GM10248 (cell line): ENCODE results near the gene MYO5B.

ENCODE experiments used
- CTCF ChIA-PET: fragments of 300-600 bp; sonication (Branson Sonifier 250); formaldehyde crosslinking; extraction: SDS; loops from one replicate; lab custom pipeline; 2021; ENCODE audit warnings: antibody characterized with exemption; lab: Yijun Ruan, JAX
- POLR2A ChIA-PET: fragments of 350-650 bp; sonication (Branson Sonifier 250); formaldehyde crosslinking; extraction: SDS; loops from one replicate; lab custom pipeline; 2020; ENCODE audit warnings: antibody characterized with exemption; lab: Yijun Ruan, JAX
- DNase-seq: peaks from one replicate; pipeline ENCODE4 v3.0.0; 2012; ENCODE audit errors: extremely low spot score
- TF ChIP-seq, protein P1 (sequence below): IDR thresholded peaks from 2 replicates; pipeline ENCODE4 v1.5.1; 2012; ENCODE audit warnings: mild to moderate bottlenecking, low read depth; ENCODE audit errors: extremely low read depth, missing control alignments, control extremely low read depth

The MYO5B gene

GRCh38 chr18:50131591-50131990, 63.4 kb downstream of the MYO5B start:
- ChIA-PET CTCF (interaction anchor here (1.2 to 1.6 kb wide), 4 partner anchors 10 to 63 kb away, joined by 3 to 6 read pairs (median 4); partner anchors contain the start of gene MYO5B), POLR2A (no interaction called here)
- peak; percentile 29 for DNase-seq
- TF ChIP-seq, protein P1, sequence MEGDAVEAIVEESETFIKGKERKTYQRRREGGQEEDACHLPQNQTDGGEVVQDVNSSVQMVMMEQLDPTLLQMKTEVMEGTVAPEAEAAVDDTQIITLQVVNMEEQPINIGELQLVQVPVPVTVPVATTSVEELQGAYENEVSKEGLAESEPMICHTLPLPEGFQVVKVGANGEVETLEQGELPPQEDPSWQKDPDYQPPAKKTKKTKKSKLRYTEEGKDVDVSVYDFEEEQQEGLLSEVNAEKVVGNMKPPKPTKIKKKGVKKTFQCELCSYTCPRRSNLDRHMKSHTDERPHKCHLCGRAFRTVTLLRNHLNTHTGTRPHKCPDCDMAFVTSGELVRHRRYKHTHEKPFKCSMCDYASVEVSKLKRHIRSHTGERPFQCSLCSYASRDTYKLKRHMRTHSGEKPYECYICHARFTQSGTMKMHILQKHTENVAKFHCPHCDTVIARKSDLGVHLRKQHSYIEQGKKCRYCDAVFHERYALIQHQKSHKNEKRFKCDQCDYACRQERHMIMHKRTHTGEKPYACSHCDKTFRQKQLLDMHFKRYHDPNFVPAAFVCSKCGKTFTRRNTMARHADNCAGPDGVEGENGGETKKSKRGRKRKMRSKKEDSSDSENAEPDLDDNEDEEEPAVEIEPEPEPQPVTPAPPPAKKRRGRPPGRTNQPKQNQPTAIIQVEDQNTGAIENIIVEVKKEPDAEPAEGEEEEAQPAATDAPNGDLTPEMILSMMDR = no peak

GRCh38 chr18:50128506-50129271, 66.3 kb downstream of the MYO5B start:
- DNase-seq = no peak
- CTCF ChIA-PET = interaction anchor here (4.7 kb wide), 1 partner anchor 14 kb away, joined by 19 read pairs; no protein-coding TSS in a partner anchor
- TF ChIP-seq, protein P1 = no peak
- POLR2A ChIA-PET = no interaction called here

GRCh38 chr18:50127516-50128210, 67.3 kb downstream of the MYO5B start:
- DNase-seq = no peak
- TF ChIP-seq, protein P1 = no peak
- CTCF ChIA-PET = interaction anchor here (1.5 to 4.7 kb wide), 4 partner anchors 9 to 14 kb away, joined by 3 to 19 read pairs (median 6); no protein-coding TSS in a partner anchor
- POLR2A ChIA-PET = no interaction called here

DNA sequence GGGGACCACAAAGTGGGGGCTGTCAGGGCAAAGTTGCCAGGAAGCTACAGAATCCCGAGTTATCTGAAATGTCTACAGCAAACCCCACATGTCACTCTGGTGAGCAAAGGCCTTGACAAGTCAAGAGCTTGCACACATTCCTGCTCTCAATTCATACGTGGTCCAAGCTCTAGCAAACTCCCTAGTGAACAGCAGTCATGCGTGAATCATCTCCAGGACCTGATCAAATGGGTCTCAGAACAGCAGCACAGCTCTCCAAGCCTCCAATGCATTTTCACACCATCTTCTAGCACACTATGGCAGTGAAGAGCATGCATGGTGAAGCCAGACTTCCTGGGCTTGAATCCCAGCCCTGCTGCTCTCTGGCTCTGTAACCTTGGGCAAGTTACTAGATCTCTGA, 68.5 kb downstream of the MYO5B start:
- CTCF ChIA-PET = interaction anchor here (1.0 to 4.7 kb wide), 5 partner anchors 8 to 15 kb away, joined by 3 to 19 read pairs (median 5); no protein-coding TSS in a partner anchor
- DNase-seq = no peak
- POLR2A ChIA-PET = no interaction called here
- TF ChIP-seq, protein P1 = no peak

DNA sequence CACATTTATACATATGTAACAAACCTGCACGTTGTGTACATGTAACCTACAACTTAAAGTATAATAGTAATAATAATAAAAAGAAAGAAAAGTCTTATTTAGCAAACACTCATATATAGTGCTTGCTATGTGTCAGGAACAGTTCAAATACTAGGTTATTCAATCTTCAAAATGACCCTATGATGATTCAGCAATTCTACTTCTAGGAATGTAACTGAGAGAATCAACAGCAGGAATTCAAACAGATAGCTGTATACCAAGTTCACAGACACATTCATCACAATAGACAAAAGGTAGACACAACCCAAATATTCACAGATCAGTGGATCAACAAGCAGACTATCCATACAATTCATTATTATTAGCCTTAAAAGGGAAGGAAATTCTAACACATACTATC, 69.5 kb downstream of the MYO5B start:
- POLR2A ChIA-PET = no interaction called here
- CTCF ChIA-PET = interaction anchor here (1.1 kb wide), 1 partner anchor 232 kb away, joined by 3 read pairs; no protein-coding TSS in a partner anchor
- no peak for DNase-seq

GRCh38 chr18:50119296-50119695, 75.7 kb downstream of the MYO5B start:
- TF ChIP-seq, protein P1 = no peak
- CTCF ChIA-PET = interaction anchor here (0.7 to 1.6 kb wide), 6 partner anchors 8 to 310 kb away, joined by 3 to 6 read pairs (median 3); no protein-coding TSS in a partner anchor
- DNase-seq = no peak
- POLR2A ChIA-PET = no interaction called here

More for the DNA sequence above, 69.5 kb downstream of the MYO5B start:
- TF ChIP-seq, protein P1 = no peak
